ENCODE measurements around the gene ST6GALNAC1.
A peak's percentile ranks its signal among the peaks of the same experiment; 100 is the strongest.
"Not testable (repeated sequence)": the region's sequence is repeated elsewhere in the genome, so short reads cannot be mapped to it uniquely, and the experiment has no call there.

The ST6GALNAC1 gene

GRCh38 chr17:76642994-76643393 lies 563 bp downstream of the ST6GALNAC1 start:
- DNase-seq (ENCODE audit: low read depth in 2 of 2): no peak

- DNase-seq (ENCODE audit: low read depth in 2 of 2): no peak
Observed at GRCh38 chr17:76642032-76642561, 1.5 kb downstream of the ST6GALNAC1 start.

- no peak for DNase-seq (ENCODE audit: low read depth in 2 of 2)
Observed at GRCh38 chr17:76641501-76641900, 2.1 kb downstream of the ST6GALNAC1 start.

DNA sequence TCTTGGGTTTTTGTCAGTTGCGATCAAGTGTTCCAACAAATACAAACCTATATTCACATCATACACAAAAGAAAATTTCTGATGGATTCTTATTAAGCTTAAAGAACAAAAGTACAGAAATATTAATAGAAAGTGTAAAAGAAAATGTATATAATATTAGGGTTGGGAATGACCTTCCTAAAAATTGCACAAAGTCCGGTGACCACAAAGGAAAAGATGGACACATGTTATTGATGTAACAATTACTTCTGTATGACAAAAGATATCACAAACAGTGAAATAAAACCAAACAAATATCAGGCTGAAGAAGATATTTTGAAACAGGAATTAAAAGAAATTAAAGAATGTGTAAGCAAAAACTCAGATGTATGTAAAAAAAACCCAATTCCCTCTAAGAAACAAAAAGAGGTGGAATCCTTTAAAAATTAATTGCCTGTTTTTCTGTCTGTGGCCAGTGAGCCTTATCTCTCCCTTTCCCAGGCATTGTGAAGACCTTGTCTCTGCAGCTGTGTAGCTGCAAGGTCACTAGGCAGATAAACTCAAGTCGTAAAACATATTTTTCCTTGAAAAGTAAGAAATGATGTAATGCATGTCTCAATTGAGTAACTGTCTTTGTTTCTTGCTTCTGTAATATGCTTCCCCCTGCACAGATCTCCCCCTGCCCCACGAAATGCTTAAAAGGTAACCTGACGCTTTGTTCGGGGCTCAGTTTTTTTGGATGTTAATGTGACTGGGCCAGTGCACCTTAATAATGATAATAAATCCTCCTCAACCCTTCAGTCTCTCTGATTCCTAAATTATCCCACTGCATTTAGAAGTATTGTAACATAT lies 2.8 kb downstream of the ST6GALNAC1 start:
- no peak for DNase-seq (ENCODE audit: low read depth in 2 of 2)

GRCh38 chr17:76638263-76638662 lies 5.3 kb downstream of the ST6GALNAC1 start:
- no peak for DNase-seq (ENCODE audit: low read depth in 2 of 2)

- not testable (repeated sequence) for DNase-seq (ENCODE audit: low read depth in 2 of 2)
Observed at GRCh38 chr17:76636486-76637206, 6.9 kb downstream of the ST6GALNAC1 start.

DNA sequence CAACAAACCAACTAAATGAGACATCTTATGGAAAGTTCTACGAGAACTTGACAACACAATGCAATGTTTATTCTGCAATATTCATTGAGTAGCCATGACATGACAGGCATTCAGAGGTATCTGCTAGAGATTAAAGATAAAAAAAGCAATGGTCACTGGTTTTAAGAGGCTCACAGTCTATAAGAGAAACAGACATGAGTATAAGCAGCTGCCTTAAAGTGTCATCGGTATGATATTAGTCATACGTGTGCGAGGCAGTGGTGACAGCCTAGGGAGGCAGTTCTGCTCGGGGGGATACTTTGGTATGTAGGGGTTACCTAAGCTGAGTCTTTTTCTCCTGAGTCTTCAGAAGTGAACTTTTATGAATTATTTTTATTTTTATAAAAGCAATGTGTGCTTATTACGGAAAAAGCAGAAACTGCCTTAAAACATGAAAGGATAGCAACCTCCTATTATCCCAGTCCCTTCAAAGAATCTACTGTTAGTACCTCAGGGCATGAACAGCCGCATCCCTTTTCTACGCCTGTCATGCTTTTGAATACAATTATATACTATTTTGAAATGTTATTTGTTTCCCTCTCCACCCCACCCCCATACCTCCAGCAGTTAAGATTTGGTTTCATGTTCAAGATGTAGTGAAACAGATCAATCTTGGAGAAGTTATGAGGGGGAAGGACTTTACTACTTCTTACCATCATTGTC lies 7.7 kb downstream of the ST6GALNAC1 start:
- no peak for DNase-seq (ENCODE audit: low read depth in 2 of 2)

- DNase-seq (ENCODE audit: low read depth in 2 of 2): no peak
Observed at GRCh38 chr17:76635039-76635438, 8.5 kb downstream of the ST6GALNAC1 start.

DNA sequence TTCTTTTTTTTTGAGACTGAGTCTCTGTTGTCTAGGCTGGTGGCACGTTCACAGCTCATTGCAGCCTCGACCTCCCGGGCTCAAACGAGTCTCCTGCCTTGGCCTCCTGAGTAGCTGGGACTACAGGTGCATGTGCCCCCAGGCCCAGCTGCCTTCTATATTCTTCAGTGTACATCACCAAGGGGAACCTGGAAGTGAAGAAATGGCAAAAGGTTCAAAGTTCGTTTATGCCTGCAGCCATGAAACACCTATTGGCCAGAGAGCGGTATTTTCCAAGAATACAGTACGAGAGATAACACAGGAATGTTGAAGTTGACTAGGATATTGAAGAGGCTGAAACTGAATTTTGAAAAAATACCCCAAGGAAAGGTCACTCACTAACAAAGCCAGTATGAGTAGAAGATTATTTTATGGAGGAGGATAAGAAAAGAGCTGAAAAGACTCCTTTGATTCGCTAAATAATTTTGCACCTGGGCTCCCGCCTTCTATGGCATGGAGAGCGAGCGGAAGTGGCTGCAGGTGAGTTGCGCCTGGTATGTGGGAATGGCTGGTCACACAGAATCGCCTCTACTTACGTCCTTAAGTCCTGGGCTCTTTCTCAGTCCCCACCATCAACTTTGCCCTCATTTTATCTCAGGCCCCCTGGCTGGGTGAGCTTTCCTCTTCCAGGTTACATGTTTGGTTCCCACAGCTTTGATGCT lies 9.8 kb downstream of the ST6GALNAC1 start:
- DNase-seq (ENCODE audit: low read depth in 2 of 2): no peak

- peak in 1 of 2 donors; percentile 6 for DNase-seq (ENCODE audit: low read depth in 2 of 2)
Observed at GRCh38 chr17:76631821-76632565, 11.6 kb downstream of the ST6GALNAC1 start.

DNA sequence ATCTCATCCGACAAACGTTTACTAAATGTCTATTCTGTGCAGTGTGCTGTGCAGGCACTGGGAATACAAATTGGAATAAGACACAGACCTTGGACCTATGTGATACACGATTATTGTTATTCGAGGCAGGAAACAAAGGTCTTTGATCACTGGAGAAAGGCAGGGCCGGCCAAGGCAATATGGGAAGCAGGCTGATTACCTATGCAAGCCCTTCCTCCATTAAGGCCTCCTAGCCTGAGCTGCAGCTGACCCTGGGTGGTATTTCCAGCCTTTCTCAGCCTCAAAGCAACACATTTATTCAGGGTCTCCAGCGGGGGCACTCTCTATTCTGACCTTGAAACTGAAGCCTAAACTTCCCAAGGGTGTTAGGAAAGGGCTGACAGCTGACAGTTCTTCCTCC lies 13.4 kb downstream of the ST6GALNAC1 start:
- no peak for DNase-seq (ENCODE audit: low read depth in 2 of 2)

DNA sequence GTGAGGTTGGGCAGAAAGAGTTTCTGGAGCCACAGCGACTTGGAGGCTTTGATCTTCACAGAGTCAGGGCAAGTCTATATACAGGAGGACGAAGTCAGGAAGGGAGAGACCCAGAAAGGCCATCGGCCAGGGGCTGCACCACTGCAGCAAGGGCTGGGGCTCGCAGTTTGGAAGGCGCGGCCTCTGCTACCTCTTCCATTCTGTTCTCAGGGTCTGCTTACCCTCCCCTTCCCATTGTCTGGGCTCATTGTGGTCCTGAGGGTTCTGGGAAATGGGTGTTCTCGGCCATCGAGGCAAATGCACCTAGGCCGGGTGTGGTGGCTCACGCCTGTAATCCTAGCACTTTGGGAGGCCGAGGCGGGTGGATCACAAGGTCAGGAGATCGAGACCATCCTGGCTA lies 16.0 kb downstream of the ST6GALNAC1 start:
- DNase-seq (ENCODE audit: low read depth in 2 of 2): no peak

DNA sequence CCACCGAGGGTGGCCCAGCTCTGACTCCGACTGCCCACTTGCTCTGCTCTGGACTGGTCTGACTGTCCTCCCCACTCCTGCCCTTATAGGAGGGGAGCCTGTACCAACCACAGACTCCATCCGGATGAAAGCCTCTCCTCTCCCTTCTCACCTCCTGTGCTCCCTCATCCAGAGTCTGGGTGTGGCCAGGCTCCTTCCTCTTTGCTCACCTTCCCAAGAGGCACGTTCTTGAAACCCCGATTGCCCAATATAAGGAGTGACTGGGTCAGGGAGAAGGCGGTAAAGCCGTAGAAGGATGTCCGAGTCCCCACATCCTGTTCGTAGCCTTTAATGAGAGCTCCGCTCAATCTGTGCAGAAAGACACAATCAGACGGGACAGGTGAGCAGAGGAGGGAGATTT lies 17.1 kb downstream of the ST6GALNAC1 start:
- DNase-seq (ENCODE audit: low read depth in 2 of 2): no peak

GRCh38 chr17:76625496-76625895 lies 18.1 kb downstream of the ST6GALNAC1 start:
- DNase-seq (ENCODE audit: low read depth in 2 of 2): no peak

DNA sequence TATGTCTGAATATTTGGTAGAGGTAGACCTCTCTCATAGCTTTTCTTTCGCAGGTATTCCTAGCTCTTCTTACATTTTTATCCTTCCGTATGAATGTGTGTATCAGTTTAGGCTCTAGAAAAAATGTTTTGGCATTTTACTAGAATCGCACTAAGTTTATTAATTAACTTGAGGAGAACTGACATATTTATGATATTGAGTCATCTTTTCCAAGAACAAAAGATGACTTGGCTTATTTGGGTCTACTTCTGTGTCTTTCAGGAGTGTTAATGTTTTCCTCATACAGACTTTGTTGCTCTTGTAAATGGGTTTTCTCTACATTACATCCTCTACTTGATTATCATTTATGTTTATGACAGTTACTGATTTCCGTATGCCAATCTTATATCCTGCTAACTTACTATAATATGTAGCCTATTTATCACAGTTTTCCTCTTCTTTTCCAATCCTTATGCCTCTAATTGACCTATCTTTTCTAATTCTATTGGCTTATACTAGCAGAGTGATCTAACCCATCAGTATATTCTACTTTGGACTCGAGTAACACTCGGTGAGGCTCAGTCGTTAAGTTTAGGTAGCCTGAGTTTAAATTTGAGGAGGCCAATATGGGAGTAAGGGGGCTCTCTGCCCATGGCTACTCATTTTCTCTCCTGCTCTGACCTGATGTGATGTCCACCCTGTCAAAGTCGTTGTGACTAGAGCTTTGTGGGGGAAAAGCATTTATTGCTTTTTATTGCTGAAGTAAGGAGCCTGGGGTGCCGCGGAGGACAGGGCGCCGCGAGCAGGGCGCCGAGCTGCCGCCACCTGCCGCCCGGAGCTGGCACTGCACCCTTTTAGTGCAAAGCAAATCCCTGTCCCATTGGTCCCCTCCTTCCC lies 20.0 kb downstream of the ST6GALNAC1 start:
- DNase-seq (ENCODE audit: low read depth in 2 of 2): peak; percentile 59 to 69

DNA sequence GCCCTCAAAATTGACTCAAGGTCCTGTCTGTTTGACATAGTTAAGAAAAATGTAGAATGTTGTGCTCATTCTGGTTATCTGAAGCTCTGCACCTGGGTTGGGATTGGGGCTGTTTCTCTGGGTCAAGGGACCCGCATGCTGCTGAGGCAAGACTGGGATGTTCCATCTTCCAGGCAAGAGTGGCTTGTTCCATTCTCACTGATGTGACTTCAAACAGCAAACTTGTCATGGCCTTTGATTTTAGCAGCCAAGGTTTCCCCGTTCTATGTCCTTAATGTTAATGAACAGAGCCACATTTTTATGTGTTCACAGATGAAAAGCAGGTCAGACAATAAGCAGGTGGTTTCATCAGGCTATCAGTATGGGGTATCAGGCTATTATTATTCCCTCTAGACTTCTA lies 25.7 kb downstream of the ST6GALNAC1 start:
- DNase-seq (ENCODE audit: low read depth in 2 of 2): no peak

DNA sequence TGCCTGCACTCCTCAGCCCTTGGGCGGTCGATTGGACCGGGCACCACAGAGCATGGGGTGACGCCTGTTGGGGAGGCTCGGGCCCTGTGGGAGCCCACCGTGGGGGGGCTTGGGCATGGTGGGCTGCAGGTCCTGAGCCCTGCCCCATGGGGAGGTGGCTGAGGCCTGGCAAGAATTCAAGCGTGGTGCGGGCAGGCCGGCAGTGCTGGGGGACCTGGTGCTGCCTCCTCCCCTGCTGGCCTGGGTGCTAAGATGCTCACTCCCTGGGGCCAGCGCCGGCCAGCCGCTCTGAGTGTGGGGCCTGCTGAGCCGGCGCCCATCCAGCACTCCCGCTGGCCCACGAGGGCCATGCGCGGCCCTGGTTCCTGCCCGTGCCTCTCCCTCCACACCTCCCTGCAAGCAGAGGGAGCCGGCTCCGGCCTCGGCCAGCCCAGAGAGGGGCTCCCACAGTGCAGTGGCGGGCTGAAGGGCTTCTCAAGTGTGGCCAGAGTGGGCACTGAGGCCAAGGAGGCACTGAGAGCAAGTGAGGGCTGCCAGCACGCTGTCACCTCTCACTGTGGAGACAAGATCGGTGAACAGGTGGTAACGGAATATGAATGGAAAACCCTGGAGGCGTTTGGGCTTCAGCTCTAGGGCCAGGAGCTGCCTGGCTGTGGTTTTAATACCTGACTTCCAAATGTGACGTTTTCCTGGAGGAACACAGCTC lies 28.5 kb downstream of the ST6GALNAC1 start:
- DNase-seq (ENCODE audit: low read depth in 2 of 2): no peak

GRCh38 chr17:76614064-76614759 lies 29.3 kb downstream of the ST6GALNAC1 start:
- DNase-seq (ENCODE audit: low read depth in 2 of 2): not testable (repeated sequence)

All from stimulated activated CD8-positive, alpha-beta memory T cell treated with anti-CD3 and anti-CD28 coated beads, Interleukin-2, amount 100 ng/mL, for 48 hours (primary cell).